Coronary artery (tissue), 2 donors: ENCODE data around the gene VPS35L.
"Not testable (repeated sequence)": the region's sequence is repeated elsewhere in the genome, so short reads cannot be mapped to it uniquely, and the experiment has no call there.

ENCODE experiments used
- DNase-seq: peaks from one replicate; pipeline ENCODE4 v3.0.0-alpha.2; 2017; ENCODE audit warnings: low spot score
- H3K27ac ChIP-seq, 2 donors: fragments of 200-600 bp; sonication (generic); one replicate each; pipeline ENCODE4 v1.5.1; 2016 to 2019
- H3K4me3 ChIP-seq: fragments of 200-600 bp; sonication (generic); 2 replicates; pipeline ENCODE4 v1.5.1; 2016; ENCODE audit warnings: mild to moderate bottlenecking, moderate library complexity
- CTCF ChIP-seq: fragments of 200-600 bp; sonication (generic); IDR thresholded peaks from one replicate; pipeline ENCODE4 v1.5.1; 2019; ENCODE audit warnings: antibody characterized with exemption

VPS35L gene

GRCh38 chr16:19532601-19533000 lies 22.9 kb upstream of the VPS35L start:
- DNase-seq = no peak
- Histone ChIP-seq H3K27ac (no peak overlapping the region), H3K4me3 (no peak overlapping the region)
- TF ChIP-seq CTCF = no peak

- no peak for DNase-seq
- TF ChIP-seq CTCF = no peak
Observed at GRCh38 chr16:19540241-19540970, 15.1 kb upstream of the VPS35L start.

GRCh38 chr16:19542138-19542821 lies 13.2 kb upstream of the VPS35L start:
- DNase-seq = no peak
- no peak overlapping the region for H3K27ac ChIP-seq
- no peak overlapping the region for H3K4me3 ChIP-seq
- no peak for TF ChIP-seq CTCF

More at GRCh38 chr16:19540241-19540970, 15.1 kb upstream of the VPS35L start:
- Histone ChIP-seq H3K27ac (no peak overlapping the region), H3K4me3 (no peak overlapping the region)

- H3K4me3 ChIP-seq, H3K27ac ChIP-seq, DNase-seq: not testable (repeated sequence)
Observed at GRCh38 chr16:19543278-19543996, 12.1 kb upstream of the VPS35L start.

- no peak for DNase-seq
- Histone ChIP-seq H3K27ac (no peak overlapping the region), H3K4me3 (no peak overlapping the region)
- TF ChIP-seq CTCF = no peak
Observed at GRCh38 chr16:19548144-19548543, 7.4 kb upstream of the VPS35L start.

- TF ChIP-seq CTCF = no peak
- no peak for DNase-seq
- Histone ChIP-seq H3K27ac (no peak overlapping the region), H3K4me3 (no peak overlapping the region)
Observed at GRCh38 chr16:19549673-19550072, 5.8 kb upstream of the VPS35L start.

GRCh38 chr16:19555938-19556771 lies 652 bp downstream of the VPS35L start:
- Histone ChIP-seq H3K4me3 (peak overlapping the region; percentile 76), H3K27ac (peak overlapping the region; percentile 72 to 95)
- no peak for DNase-seq
- TF ChIP-seq CTCF = no peak
